GM19099 (cell line): ENCODE measurements around the gene TACR1.

Experiments
- POLR2A ChIP-seq: IDR thresholded peaks from 3 replicates; pipeline ENCODE4 v1.6.1; 2011; ENCODE audit warnings: low read depth; ENCODE audit not compliant: insufficient read length; ENCODE audit errors: extremely low read depth

Gene TACR1

GRCh38 chr2:75002007-75002406 lies 197.3 kb downstream of the TACR1 start:
- TF ChIP-seq POLR2A = no peak

- TF ChIP-seq POLR2A = no peak
These were observed 199.9 kb downstream of the TACR1 start for GRCh38 chr2:74999468-74999867.
